Fibroblast of mammary gland (primary cell): ENCODE measurements around the gene CISTR.

Experiments used
- DNase-seq: peaks from one replicate; pipeline ENCODE4 v3.0.0-alpha.2; 2010; ENCODE audit warnings: low read depth
- H3K4me3 ChIP-seq: 2 replicates; pipeline ENCODE4 v1.5.1; 2011; ENCODE audit warnings: low read depth, mild to moderate bottlenecking, low read length, moderate library complexity; ENCODE audit not compliant: control insufficient read depth
- TF ChIP-seq, protein P1 (sequence below): conservative IDR thresholded peaks from 2 replicates; pipeline ENCODE4 v1.5.1; 2011; ENCODE audit warnings: low read depth, low read length, inconsistent platforms; ENCODE audit not compliant: control insufficient read depth, insufficient read depth

CISTR gene

GRCh38 chr12:53751336-53752191, at the start of gene CISTR:
Gene CISTR (minus strand): TSS chr12:53751979.
- TF ChIP-seq, protein P1, sequence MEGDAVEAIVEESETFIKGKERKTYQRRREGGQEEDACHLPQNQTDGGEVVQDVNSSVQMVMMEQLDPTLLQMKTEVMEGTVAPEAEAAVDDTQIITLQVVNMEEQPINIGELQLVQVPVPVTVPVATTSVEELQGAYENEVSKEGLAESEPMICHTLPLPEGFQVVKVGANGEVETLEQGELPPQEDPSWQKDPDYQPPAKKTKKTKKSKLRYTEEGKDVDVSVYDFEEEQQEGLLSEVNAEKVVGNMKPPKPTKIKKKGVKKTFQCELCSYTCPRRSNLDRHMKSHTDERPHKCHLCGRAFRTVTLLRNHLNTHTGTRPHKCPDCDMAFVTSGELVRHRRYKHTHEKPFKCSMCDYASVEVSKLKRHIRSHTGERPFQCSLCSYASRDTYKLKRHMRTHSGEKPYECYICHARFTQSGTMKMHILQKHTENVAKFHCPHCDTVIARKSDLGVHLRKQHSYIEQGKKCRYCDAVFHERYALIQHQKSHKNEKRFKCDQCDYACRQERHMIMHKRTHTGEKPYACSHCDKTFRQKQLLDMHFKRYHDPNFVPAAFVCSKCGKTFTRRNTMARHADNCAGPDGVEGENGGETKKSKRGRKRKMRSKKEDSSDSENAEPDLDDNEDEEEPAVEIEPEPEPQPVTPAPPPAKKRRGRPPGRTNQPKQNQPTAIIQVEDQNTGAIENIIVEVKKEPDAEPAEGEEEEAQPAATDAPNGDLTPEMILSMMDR: no peak
- no peak for DNase-seq
- H3K4me3 ChIP-seq: peak within 1 kb of the TSS; percentile 30

GRCh38 chr12:53798575-53798974, 46.8 kb upstream of the CISTR start:
- DNase-seq: peak; percentile 22
- TF ChIP-seq, protein P1: no peak
- H3K4me3 ChIP-seq: no peak overlapping the region

DNA sequence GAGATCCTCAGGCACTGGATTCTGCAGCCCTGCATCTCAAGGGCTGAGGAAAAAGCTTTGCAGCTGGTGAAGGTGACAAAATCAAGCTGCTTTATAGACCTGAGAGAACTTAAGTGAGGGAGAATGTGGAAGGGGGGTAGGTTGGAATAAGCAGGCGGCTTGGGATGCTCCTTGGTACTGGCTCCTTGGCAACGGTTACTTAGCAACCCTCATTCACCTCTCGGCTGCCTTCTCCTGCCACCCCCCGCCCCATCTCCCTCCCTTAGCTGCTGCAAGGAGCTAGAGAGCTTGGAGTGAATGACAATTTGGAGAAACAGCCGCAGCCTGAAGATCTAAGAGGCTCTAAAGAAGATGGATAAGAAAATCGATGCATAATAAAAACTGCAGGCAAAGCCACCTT, 44.1 kb upstream of the CISTR start:
- no peak for DNase-seq
- TF ChIP-seq, protein P1: no peak
- H3K4me3 ChIP-seq: no peak overlapping the region

DNA sequence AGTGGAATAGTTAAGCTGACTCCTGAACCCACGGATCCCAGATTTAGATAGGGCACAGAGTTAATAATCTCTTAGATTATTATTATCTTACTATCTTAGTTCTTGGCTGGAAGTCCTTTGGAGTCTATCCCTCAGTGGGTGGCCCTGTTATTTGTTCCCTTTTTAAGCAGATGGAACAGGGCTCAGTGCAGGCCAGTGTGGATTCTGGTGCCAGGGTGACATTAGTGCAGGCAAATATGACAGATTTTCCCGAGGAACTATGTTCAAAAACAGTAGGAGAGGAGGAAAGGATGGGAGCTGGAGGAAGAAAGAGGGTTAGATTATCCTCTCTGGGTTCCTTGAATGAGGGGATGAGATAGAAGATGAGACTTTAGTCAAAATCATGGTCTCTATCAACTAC, 41.4 kb upstream of the CISTR start:
- DNase-seq: no peak
- no peak overlapping the region for H3K4me3 ChIP-seq
- TF ChIP-seq, protein P1: no peak

DNA sequence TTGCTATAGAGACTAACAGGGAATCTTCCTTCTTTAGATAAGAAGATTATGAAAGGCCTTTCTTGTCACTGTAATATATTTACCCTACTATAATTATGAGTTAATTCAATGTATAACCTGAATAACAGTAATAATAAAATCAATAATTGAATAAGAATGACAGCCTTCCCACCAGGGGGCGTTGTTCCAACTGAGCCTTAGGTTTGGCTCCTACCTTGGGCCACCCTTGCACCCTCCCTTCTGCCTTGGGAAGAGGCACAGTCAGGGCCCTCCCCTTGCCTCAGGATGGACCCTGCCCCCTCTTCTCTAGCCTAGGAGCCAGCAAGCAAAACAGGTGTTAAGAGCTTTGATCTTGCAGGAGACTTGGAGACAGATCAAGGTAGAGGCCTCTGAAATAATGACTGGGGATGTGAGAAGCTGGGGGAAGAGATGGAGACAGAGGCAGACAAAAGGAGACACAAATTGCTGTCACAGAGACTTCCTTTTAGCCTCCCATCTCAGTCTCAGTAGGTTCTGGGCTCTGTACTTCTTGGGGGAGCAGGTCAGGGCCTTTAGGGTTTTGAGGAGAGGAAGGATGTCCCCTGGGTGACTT, 40.1 kb upstream of the CISTR start:
- peak; percentile 28 for DNase-seq
- TF ChIP-seq, protein P1: peak; percentile 52
- H3K4me3 ChIP-seq: no peak overlapping the region

DNA sequence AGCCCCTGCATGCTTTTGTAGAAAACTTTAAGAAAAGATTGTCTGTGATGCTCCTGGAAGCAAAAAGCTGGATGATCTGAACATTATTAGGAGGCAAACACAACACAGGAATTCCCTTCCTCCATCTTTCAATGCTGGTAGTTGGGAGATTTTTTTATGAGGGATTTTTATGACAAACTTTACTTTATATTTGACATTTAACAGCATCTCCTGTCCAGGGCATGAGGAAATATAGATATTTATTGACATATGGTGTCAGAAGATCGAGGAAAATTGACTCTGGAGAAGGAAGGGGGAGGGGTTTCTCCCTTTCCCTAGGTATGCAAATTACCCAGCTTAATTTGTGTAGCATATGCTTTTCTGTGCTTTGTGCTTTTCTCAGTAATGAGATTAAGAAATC, 37.8 kb upstream of the CISTR start:
- no peak for DNase-seq
- no peak overlapping the region for H3K4me3 ChIP-seq
- TF ChIP-seq, protein P1: no peak
